Stimulated activated CD8-positive, alpha-beta memory T cell treated with anti-CD3 and anti-CD28 coated beads, Interleukin-15, amount 100 ng/mL, for 24 hours (primary cell): ENCODE results near the gene PSIP1.
A peak's percentile ranks its signal among the peaks of the same experiment; 100 is the strongest.
"Not testable (repeated sequence)": the region's sequence is repeated elsewhere in the genome, so short reads cannot be mapped to it uniquely, and the experiment has no call there.

Source experiments
- DNase-seq: peaks from one replicate; pipeline ENCODE4 v3.0.0-alpha.2; 2020; ENCODE audit warnings: low read depth

Gene PSIP1

GRCh38 chr9:15430920-15431844, 79.6 kb downstream of the PSIP1 start:
- DNase-seq: no peak

GRCh38 chr9:15427702-15428101, 83.1 kb downstream of the PSIP1 start:
- DNase-seq: not testable (repeated sequence)

GRCh38 chr9:15426019-15426418, 84.8 kb downstream of the PSIP1 start:
- no peak for DNase-seq

GRCh38 chr9:15423231-15423985, 87.4 kb downstream of the PSIP1 start:
- DNase-seq: no peak

GRCh38 chr9:15422372-15423230, 88.2 kb downstream of the PSIP1 start, which contains the start of gene SNAPC3:
Gene SNAPC3, plus strand, starts transcription at chr9:15422876. Its CDS starts 4 bp downstream, at chr9:15422880.
- peak; percentile 91 for DNase-seq

- DNase-seq: no peak
These were observed 88.8 kb downstream of the PSIP1 start for GRCh38 chr9:15421990-15422371.

GRCh38 chr9:15421532-15421931, 89.2 kb downstream of the PSIP1 start:
- no peak for DNase-seq

GRCh38 chr9:15420796-15421195, 90.0 kb downstream of the PSIP1 start:
- DNase-seq: no peak

GRCh38 chr9:15417626-15418025, 93.1 kb downstream of the PSIP1 start:
- no peak for DNase-seq

- no peak for DNase-seq
These were observed 93.9 kb downstream of the PSIP1 start for GRCh38 chr9:15416880-15417279.
